IMR-90 (cell line): ENCODE measurements around the gene TMEM52. TPM values are rescaled to one million over a fixed set of nuclear protein-coding genes. Genes with fewer than 3 reads are reported as not detected.

ENCODE experiments used
- ATAC-seq: fragments of 200-7000 bp; cut with Tn5 transposase; 2 replicates; pipeline ENCODE4 v1.9.1; 2020; ENCODE audit warnings: low read depth, mild to moderate bottlenecking, moderate library complexity
- BruUV-seq: library from RNA; stranded (reverse); fragments of 400-500 nt; replicated peaks from 2 replicates; lab custom pipeline; 2021; lab: Mats Ljungman, UMichigan
- CTCF ChIA-PET: fragments of 300-600 bp; formaldehyde crosslinking; extraction: SDS; loops from one replicate; lab custom pipeline; 2021; ENCODE audit warnings: antibody characterized with exemption; lab: Yijun Ruan, JAX
- POLR2A ChIA-PET: fragments of 300-600 bp; sonication (Branson Sonifier 250); formaldehyde crosslinking; loops from one replicate; lab custom pipeline; 2022; ENCODE audit warnings: antibody characterized with exemption; ENCODE audit not compliant: unreplicated experiment; lab: Charles Lee
- DNase-seq: peaks from one replicate; pipeline ENCODE4 v3.0.0; 2013
- H2AFZ ChIP-seq: replicated peaks from 2 replicates; pipeline ENCODE3; 2013; ENCODE audit warnings: low read length, mild to moderate bottlenecking; ENCODE audit not compliant: poor library complexity
- H2AK5ac ChIP-seq: 2 replicates; pipeline ENCODE4 v1.6.1; 2013; ENCODE audit warnings: low read depth, low read length, inconsistent platforms
- H2AK9ac ChIP-seq: replicated peaks from 2 replicates; pipeline ENCODE3; 2013; ENCODE audit warnings: mild to moderate bottlenecking, low read depth, low read length, moderate library complexity; ENCODE audit not compliant: poor library complexity
- H2BK120ac ChIP-seq: 2 replicates; pipeline ENCODE4 v1.6.1; 2013; ENCODE audit warnings: low read depth, low read length, inconsistent platforms
- H2BK15ac ChIP-seq: 3 replicates; pipeline ENCODE4 v1.6.1; 2013; ENCODE audit warnings: low read depth, low read length, inconsistent platforms
- H2BK20ac ChIP-seq: 2 replicates; pipeline ENCODE4 v1.6.1; 2013; ENCODE audit warnings: low read depth, mild to moderate bottlenecking, inconsistent platforms, low read length, moderate library complexity
- H2BK5ac ChIP-seq: 2 replicates; pipeline ENCODE4 v1.6.1; 2013; ENCODE audit warnings: mild to moderate bottlenecking, low read depth, low read length, inconsistent platforms; ENCODE audit not compliant: poor library complexity, severe bottlenecking
- H3K14ac ChIP-seq: replicated peaks from 2 replicates; pipeline ENCODE4 v1.6.1; 2013; ENCODE audit warnings: low read depth, low read length, inconsistent platforms
- H3K18ac ChIP-seq: 2 replicates; pipeline ENCODE4 v1.6.1; 2013; ENCODE audit warnings: low read depth, low read length, control low read depth
- H3K23ac ChIP-seq: 2 replicates; pipeline ENCODE4 v1.6.1; 2013; ENCODE audit warnings: low read depth, low read length, inconsistent platforms
- H3K27ac ChIP-seq: 2 replicates; pipeline ENCODE4 v1.5.1; 2013; ENCODE audit warnings: mild to moderate bottlenecking, control low read depth, low read length; ENCODE audit not compliant: insufficient read depth
- H3K27me3 ChIP-seq: 2 replicates; pipeline ENCODE4 v1.6.1; 2013; ENCODE audit warnings: low read length; ENCODE audit not compliant: control insufficient read depth, insufficient read depth
- H3K36me3 ChIP-seq: 2 replicates; pipeline ENCODE4 v1.6.1; 2013; ENCODE audit warnings: low read length, mixed read lengths; ENCODE audit not compliant: control insufficient read depth, insufficient read depth
- H3K4ac ChIP-seq: 2 replicates; pipeline ENCODE4 v1.6.1; 2013; ENCODE audit warnings: low read depth, low read length, inconsistent platforms
- H3K4me1 ChIP-seq: 2 replicates; pipeline ENCODE4 v1.6.1; 2013; ENCODE audit warnings: low read length, mixed read lengths; ENCODE audit not compliant: control insufficient read depth, insufficient read depth
- H3K4me2 ChIP-seq: 2 replicates; pipeline ENCODE4 v1.6.1; 2013; ENCODE audit warnings: low read depth, mild to moderate bottlenecking, control low read depth, low read length, moderate library complexity
- H3K4me3 ChIP-seq: 2 replicates; pipeline ENCODE4 v1.5.1; 2013; ENCODE audit warnings: low read depth, mild to moderate bottlenecking, control low read depth, low read length, moderate library complexity; ENCODE audit not compliant: insufficient read depth
- H3K56ac ChIP-seq: 2 replicates; pipeline ENCODE4 v1.6.1; 2013; ENCODE audit warnings: low read length, inconsistent platforms; ENCODE audit not compliant: insufficient read depth; ENCODE audit errors: extremely low read depth
- H3K79me1 ChIP-seq, 2 experiments: 2 replicates each; pipeline ENCODE4 v1.6.1; 2013; ENCODE audit warnings: low read length in 2 of 2, inconsistent platforms in 1 of 2, low read depth in 1 of 2
- H3K9ac ChIP-seq: 2 replicates; pipeline ENCODE4 v1.6.1; 2013; ENCODE audit warnings: low read depth, low read length, control low read depth
- H3K9me1 ChIP-seq: 2 replicates; pipeline ENCODE4 v1.6.1; 2013; ENCODE audit warnings: low read length, inconsistent platforms; ENCODE audit not compliant: insufficient read depth
- H3K9me3 ChIP-seq: 2 replicates; pipeline ENCODE4 v1.6.1; 2013; ENCODE audit warnings: low read length; ENCODE audit not compliant: control insufficient read depth, insufficient read depth
- H4K20me1 ChIP-seq: 2 replicates; pipeline ENCODE4 v1.6.1; 2013; ENCODE audit warnings: low read length, inconsistent platforms; ENCODE audit not compliant: insufficient read depth
- H4K5ac ChIP-seq: 2 replicates; pipeline ENCODE4 v1.6.1; 2013; ENCODE audit warnings: mild to moderate bottlenecking, low read depth, low read length, control low read depth
- H4K8ac ChIP-seq, 2 experiments: 2 replicates each; pipeline ENCODE4 v1.6.1; 2013; ENCODE audit warnings: low read depth in 2 of 2, low read length in 2 of 2, control low read depth in 1 of 2, inconsistent platforms in 1 of 2
- H4K91ac ChIP-seq: 2 replicates; pipeline ENCODE4 v1.6.1; 2013; ENCODE audit warnings: low read depth, low read length, inconsistent platforms; ENCODE audit not compliant: insufficient read depth
- CEBPB ChIP-seq: IDR thresholded peaks from 2 replicates; pipeline ENCODE4 v1.6.1; 2012; ENCODE audit warnings: low read depth, low read length, improper control_type of control experiment
- CHD1 ChIP-seq: IDR thresholded peaks from 2 replicates; pipeline ENCODE4 v1.6.1; 2012; ENCODE audit warnings: low read depth, low read length, improper control_type of control experiment
- FOS ChIP-seq: fragments of 150-350 bp; IDR thresholded peaks from 2 replicates; pipeline ENCODE4 v1.6.1; 2016; ENCODE audit warnings: low read depth, low read length
- MAFK ChIP-seq: IDR thresholded peaks from 2 replicates; pipeline ENCODE4 v1.6.1; 2012; ENCODE audit warnings: low read depth, low read length, improper control_type of control experiment
- NFE2L2 ChIP-seq: fragments of 150-350 bp; IDR thresholded peaks from 2 replicates; pipeline ENCODE4 v1.6.1; 2016; ENCODE audit warnings: low read depth, mild to moderate bottlenecking, low read length
- POLR2A ChIP-seq: IDR thresholded peaks from 2 replicates; pipeline ENCODE4 v1.6.1; 2012; ENCODE audit warnings: mild to moderate bottlenecking, low read depth, low read length
- WGBS, 2 experiments: methylation state at CpG; one replicate each; pipeline versions ENCODE4 v1.1.5 to v1.1.7; 2013; ENCODE audit warnings: missing lambda C conversion rate in 2 of 2; ENCODE audit not compliant: insufficient read length in 1 of 2; ENCODE audit errors: extremely low coverage in 2 of 2; 5-methylcytosine and 5-hydroxymethylcytosine counted together
- dilution Hi-C: fragments of 300-500 bp; cut with HindIII; formaldehyde crosslinking; loops from one replicate; pipeline ENCODE4 v1.14.3; 2018; ENCODE audit warnings: low sequenced_read_pairs; ENCODE audit not compliant: unreplicated experiment
- in situ Hi-C: fragments of 300-500 bp; cut with MboI; formaldehyde crosslinking; loops from 3 replicates; pipeline ENCODE4 v1.14.3; 2019; ENCODE audit warnings: low sequenced_read_pairs, inconsistent platforms, mixed read lengths
- intact Hi-C: fragments of 100-400 bp; cut with micrococcal nuclease; formaldehyde crosslinking; loops from 2 replicates; pipeline ENCODE4 v1.10.0; 2022
- polyA plus RNA-seq, 3 experiments: library from polyadenylated mRNA; depleted of rRNA; stranded (reverse); fragments of >200 nt; gene quantifications; 2 replicates each; pipeline ENCODE4 v1.2.3, GENCODE V29; 2012; ENCODE audit warnings: low replicate concordance in 1 of 3
- total RNA-seq: library from RNA; depleted of rRNA; stranded (reverse); fragments of >200 nt; gene quantifications from 2 replicates; pipeline ENCODE4 v1.2.3, GENCODE V29; 2012
- TF ChIP-seq, protein P1 (sequence below): fragments of 150-350 bp; IDR thresholded peaks from 2 replicates; pipeline ENCODE4 v1.6.1; 2017; ENCODE audit warnings: mild to moderate bottlenecking, antibody characterized with exemption, low read length, low read depth

TMEM52 gene
- total and polyA plus RNA-seq, 2 of the 4 experiments (the other 2 are of a cell fraction): 0.54 to 1.3 TPM

DNA sequence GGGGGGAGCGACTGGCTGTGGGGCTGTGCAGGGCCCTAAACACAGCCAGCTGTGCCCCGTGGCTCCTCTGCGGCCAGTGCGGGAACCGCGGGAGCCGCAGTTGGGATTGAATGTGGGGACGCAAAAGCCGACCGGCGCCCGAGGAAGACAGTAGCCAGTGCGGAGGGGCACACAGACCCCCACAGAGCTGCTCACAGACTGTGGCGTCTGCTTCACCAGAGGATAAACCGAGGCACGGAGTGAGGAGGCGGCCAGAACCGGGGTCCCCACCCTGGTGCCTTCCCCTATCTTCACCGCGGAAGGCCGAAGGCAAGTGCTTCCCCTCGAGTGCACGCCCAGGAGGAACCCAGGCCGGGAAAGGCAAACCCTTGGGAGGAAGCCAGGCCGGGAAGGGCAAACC, 8.7 kb upstream of the TMEM52 start:
- in situ Hi-C loops (no loop called here), intact Hi-C loops (no loop called here), dilution Hi-C loops (no loop called here)
- no peaks in the 10 kb centered on the region for H3K9me3 ChIP-seq
- peaks cover 5% of the 10 kb centered on the region; the same call in 1 of the 2 replicates for H3K27me3 ChIP-seq
- H3K79me1 ChIP-seq: no peaks in the 10 kb centered on the region
- ChIA-PET CTCF (no interaction called here), POLR2A (no interaction called here)
- H3K4me3 ChIP-seq: no peak overlapping the region
- H2AK9ac ChIP-seq: no peak overlapping the region
- no peak overlapping the region for H3K4me2 ChIP-seq
- H2BK15ac ChIP-seq: no peak overlapping the region
- H3K36me3 ChIP-seq: no peaks in the 10 kb centered on the region
- no TSS peak for BruUV-seq
- H2BK5ac ChIP-seq: no peak overlapping the region
- no peak overlapping the region for H3K27ac ChIP-seq
- no peak overlapping the region for H2AFZ ChIP-seq
- no peak overlapping the region for H3K4ac ChIP-seq
- H4K5ac ChIP-seq: no peak overlapping the region
- no peak overlapping the region for H2BK120ac ChIP-seq
- no peaks in the 10 kb centered on the region for H3K9me1 ChIP-seq
- no peak overlapping the region for H3K14ac ChIP-seq
- no peaks in the 10 kb centered on the region for H3K4me1 ChIP-seq
- H4K91ac ChIP-seq: no peak overlapping the region
- H3K56ac ChIP-seq: no peak overlapping the region
- H4K8ac ChIP-seq: no peak overlapping the region
- no peak overlapping the region for H3K18ac ChIP-seq
- TF ChIP-seq CEBPB (no peak), CHD1 (no peak), MAFK (no peak), NFE2L2 (no peak), FOS (no peak), POLR2A (no peak)
- TF ChIP-seq, protein P1, sequence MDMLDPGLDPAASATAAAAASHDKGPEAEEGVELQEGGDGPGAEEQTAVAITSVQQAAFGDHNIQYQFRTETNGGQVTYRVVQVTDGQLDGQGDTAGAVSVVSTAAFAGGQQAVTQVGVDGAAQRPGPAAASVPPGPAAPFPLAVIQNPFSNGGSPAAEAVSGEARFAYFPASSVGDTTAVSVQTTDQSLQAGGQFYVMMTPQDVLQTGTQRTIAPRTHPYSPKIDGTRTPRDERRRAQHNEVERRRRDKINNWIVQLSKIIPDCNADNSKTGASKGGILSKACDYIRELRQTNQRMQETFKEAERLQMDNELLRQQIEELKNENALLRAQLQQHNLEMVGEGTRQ: no peak
- ATAC-seq (no peak), DNase-seq (no peak)
- no peaks in the 10 kb centered on the region for H4K20me1 ChIP-seq
- H2BK20ac ChIP-seq: no peak overlapping the region
- 95% methylated on average over 11 of the region's 25 CpGs; no CpG with 5 or more reads in 1 of the 2 experiments for WGBS, 2 experiments
- H2AK5ac ChIP-seq: no peak overlapping the region
- H3K23ac ChIP-seq: no peak overlapping the region
- no peak overlapping the region for H3K9ac ChIP-seq
